ENCODE measurements around the gene ADARB1.
"Not testable (repeated sequence)": the region's sequence is repeated elsewhere in the genome, so short reads cannot be mapped to it uniquely, and the experiment has no call there.

ADARB1 gene

GRCh38 chr21:45139473-45139872 lies 65.1 kb downstream of the ADARB1 start:
- H2AFZ ChIP-seq (ENCODE audit: low read depth, low read length), result no peak overlapping the region
- H3K9me3 ChIP-seq (ENCODE audit: low read length), result no peaks in the 10 kb centered on the region
- H3K4me1 ChIP-seq (ENCODE audit: insufficient read depth, low read length), result no peaks in the 10 kb centered on the region
- no peaks in the 10 kb centered on the region for H3K27me3 ChIP-seq (ENCODE audit: insufficient read depth, low read length)
- H3K4me3 ChIP-seq (ENCODE audit: low read length), result no peak overlapping the region
- H3K36me3 ChIP-seq (ENCODE audit: insufficient read depth, low read length), result no peaks in the 10 kb centered on the region

DNA sequence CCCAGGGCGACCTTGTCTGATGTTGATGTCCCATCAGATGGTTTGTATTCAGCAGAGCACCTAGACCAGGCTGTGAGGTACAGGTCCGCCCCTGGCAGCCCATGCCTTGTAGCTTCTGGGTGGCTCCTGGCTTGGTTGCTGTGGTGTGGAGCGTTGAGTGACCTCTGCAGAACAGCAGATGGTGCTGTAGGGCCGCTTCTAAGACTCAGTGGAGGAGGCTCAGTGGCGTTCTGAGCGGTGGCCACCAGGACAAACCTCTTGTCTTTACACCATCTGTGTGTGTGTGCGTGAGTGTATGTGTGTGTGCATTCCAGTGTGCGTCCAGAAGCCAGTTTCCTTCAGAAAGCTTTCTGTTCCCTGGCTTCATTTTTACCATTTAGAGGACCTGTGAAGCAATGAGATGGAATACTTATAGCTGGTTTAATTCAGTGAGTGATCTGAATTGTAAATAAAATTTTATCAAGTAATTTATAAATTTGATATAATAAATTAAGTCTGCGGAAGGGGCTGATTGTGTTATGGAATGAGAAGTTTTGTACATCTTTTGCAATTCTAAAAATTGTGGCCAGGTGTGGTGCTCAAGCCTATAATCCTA lies 66.1 kb downstream of the ADARB1 start:
- no peak overlapping the region for H2AFZ ChIP-seq (ENCODE audit: low read depth, low read length)
- no peaks in the 10 kb centered on the region for H3K9me3 ChIP-seq (ENCODE audit: low read length)
- H3K36me3 ChIP-seq (ENCODE audit: insufficient read depth, low read length), result no peaks in the 10 kb centered on the region
- H3K4me3 ChIP-seq (ENCODE audit: low read length), result no peak overlapping the region
- no peaks in the 10 kb centered on the region for H3K27me3 ChIP-seq (ENCODE audit: insufficient read depth, low read length)
- H3K4me1 ChIP-seq (ENCODE audit: insufficient read depth, low read length), result no peaks in the 10 kb centered on the region

DNA sequence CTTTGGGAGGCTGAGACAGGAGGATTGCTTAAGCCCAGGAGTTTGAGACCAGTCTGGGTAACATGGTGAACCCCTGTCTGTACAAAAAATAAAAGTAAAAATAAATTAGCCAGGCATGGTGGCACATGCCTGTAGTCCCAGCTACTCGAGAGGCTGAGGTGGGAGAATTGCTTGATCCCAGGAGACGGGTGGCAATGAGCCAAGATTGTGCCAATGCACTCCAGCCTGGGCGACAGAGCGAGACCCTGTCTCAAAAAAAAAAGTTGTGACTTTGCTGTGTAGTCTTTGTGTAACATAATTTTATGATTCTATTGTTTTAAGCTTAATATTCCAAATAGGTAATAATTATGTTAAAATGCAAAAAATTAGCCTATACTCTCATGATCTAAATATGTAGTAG lies 66.6 kb downstream of the ADARB1 start:
- H2AFZ ChIP-seq (ENCODE audit: low read depth, low read length); H3K4me3 ChIP-seq (ENCODE audit: low read length); H3K4me1 ChIP-seq (ENCODE audit: insufficient read depth, low read length); H3K36me3 ChIP-seq (ENCODE audit: insufficient read depth, low read length); H3K27me3 ChIP-seq (ENCODE audit: insufficient read depth, low read length); H3K9me3 ChIP-seq (ENCODE audit: low read length): not testable (repeated sequence)

DNA sequence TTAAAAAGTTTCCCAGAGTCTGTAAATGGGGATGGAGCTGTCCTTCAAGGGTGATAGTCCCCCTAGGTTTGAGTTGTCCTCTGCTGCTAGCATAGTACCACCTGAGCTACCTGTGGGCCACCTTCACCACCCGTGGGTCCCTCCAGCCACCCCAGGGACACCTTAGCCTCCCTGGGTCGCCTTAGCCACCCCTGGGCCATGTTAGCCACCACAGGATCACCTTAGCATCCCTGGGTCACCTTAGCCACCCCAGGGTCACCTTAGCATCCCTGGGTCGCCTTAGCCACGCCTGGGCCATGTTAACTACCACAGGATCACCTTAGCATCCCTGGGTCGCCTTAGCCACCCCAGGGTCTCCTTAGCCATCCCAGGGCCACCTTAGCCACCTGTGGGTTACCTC lies 67.1 kb downstream of the ADARB1 start:
- Histone ChIP-seq H3K4me3 (ENCODE audit: low read length) (no peak overlapping the region), H3K9me3 (ENCODE audit: low read length) (no peaks in the 10 kb centered on the region), H3K27me3 (ENCODE audit: insufficient read depth, low read length) (no peaks in the 10 kb centered on the region), H3K36me3 (ENCODE audit: insufficient read depth, low read length) (no peaks in the 10 kb centered on the region), H2AFZ (ENCODE audit: low read depth, low read length) (no peak overlapping the region), H3K4me1 (ENCODE audit: insufficient read depth, low read length) (no peaks in the 10 kb centered on the region)

DNA sequence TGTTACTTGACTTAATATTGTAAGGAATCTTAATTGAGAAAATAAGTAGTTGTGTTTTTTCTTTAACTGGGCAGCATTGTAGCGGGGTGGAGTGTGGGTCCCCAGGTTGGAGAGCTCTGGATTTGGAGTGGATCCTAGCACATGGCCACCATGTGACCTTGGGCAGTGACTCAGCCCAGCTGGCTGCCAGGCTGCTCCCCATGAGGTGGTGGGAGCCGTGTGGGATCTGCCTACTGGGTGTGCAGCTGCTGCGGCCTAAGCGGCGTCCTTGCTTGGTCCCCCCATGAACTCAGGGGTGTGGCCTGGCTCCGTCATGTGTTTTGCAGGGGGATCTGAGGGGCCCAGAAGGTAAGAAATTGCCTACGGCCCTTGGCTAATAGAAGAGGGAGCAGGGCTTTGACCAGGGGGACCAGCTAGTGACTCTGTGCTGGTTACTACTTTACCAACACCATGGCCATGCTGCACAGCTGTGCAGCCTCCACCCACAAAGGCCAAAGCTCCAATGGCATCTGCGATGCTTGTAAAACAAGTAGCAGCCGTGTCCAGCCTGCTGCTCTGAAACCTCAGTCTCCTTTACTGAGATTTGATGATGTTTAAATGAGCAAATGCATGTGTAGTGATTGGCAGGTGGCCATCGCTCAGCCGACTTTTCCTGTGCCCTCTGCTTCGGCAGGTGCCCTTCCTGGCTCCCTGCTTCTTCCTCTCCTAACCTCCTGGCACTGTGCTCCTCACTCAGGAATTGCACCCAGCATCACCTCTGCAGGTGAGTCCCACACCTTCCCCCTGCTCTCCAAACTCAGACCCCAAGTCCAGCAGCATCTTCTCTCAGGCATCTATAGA lies 68.3 kb downstream of the ADARB1 start:
- Histone ChIP-seq H3K27me3 (ENCODE audit: insufficient read depth, low read length) (no peaks in the 10 kb centered on the region), H3K4me3 (ENCODE audit: low read length) (no peak overlapping the region), H3K36me3 (ENCODE audit: insufficient read depth, low read length) (no peaks in the 10 kb centered on the region), H3K9me3 (ENCODE audit: low read length) (no peaks in the 10 kb centered on the region), H2AFZ (ENCODE audit: low read depth, low read length) (no peak overlapping the region), H3K4me1 (ENCODE audit: insufficient read depth, low read length) (no peaks in the 10 kb centered on the region)

GRCh38 chr21:45143855-45144254 lies 69.5 kb downstream of the ADARB1 start:
- Histone ChIP-seq H3K4me1 (ENCODE audit: insufficient read depth, low read length) (no peaks in the 10 kb centered on the region), H3K27me3 (ENCODE audit: insufficient read depth, low read length) (no peaks in the 10 kb centered on the region), H2AFZ (ENCODE audit: low read depth, low read length) (no peak overlapping the region), H3K9me3 (ENCODE audit: low read length) (no peaks in the 10 kb centered on the region), H3K36me3 (ENCODE audit: insufficient read depth, low read length) (no peaks in the 10 kb centered on the region), H3K4me3 (ENCODE audit: low read length) (no peak overlapping the region)

GRCh38 chr21:45145146-45145545 lies 70.8 kb downstream of the ADARB1 start:
- no peaks in the 10 kb centered on the region for H3K36me3 ChIP-seq (ENCODE audit: insufficient read depth, low read length)
- H3K4me3 ChIP-seq (ENCODE audit: low read length), result no peak overlapping the region
- H3K27me3 ChIP-seq (ENCODE audit: insufficient read depth, low read length), result no peaks in the 10 kb centered on the region
- no peak overlapping the region for H2AFZ ChIP-seq (ENCODE audit: low read depth, low read length)
- H3K9me3 ChIP-seq (ENCODE audit: low read length), result no peaks in the 10 kb centered on the region
- H3K4me1 ChIP-seq (ENCODE audit: insufficient read depth, low read length), result no peaks in the 10 kb centered on the region

DNA sequence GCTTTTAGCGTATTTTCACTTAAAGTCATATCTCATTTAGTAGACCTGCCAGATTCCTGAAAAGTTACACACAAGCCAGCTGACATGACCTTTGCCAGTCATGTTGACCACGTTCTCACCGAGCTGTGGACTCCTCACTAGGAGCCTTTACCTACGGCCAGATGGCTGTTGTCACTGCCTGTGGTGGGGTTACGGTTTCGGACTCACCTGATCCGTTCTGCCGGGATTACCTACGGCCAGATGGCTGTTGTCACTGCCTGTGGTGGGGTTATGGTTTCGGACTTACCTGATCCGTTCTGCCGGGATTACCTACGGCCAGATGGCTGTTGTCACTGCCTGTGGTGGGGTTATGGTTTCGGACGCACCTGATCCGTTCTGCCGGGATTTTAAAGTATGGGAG lies 71.5 kb downstream of the ADARB1 start:
- H3K4me3 ChIP-seq (ENCODE audit: low read length); H3K27me3 ChIP-seq (ENCODE audit: insufficient read depth, low read length); H2AFZ ChIP-seq (ENCODE audit: low read depth, low read length); H3K4me1 ChIP-seq (ENCODE audit: insufficient read depth, low read length); H3K36me3 ChIP-seq (ENCODE audit: insufficient read depth, low read length); H3K9me3 ChIP-seq (ENCODE audit: low read length): not testable (repeated sequence)

GRCh38 chr21:45146306-45146705 lies 71.9 kb downstream of the ADARB1 start:
- peaks cover 6% of the 10 kb centered on the region for H3K4me1 ChIP-seq (ENCODE audit: insufficient read depth, low read length)
- H2AFZ ChIP-seq (ENCODE audit: low read depth, low read length), result no peak overlapping the region
- no peaks in the 10 kb centered on the region for H3K27me3 ChIP-seq (ENCODE audit: insufficient read depth, low read length)
- no peak overlapping the region for H3K4me3 ChIP-seq (ENCODE audit: low read length)
- H3K9me3 ChIP-seq (ENCODE audit: low read length), result no peaks in the 10 kb centered on the region
- H3K36me3 ChIP-seq (ENCODE audit: insufficient read depth, low read length), result no peaks in the 10 kb centered on the region

DNA sequence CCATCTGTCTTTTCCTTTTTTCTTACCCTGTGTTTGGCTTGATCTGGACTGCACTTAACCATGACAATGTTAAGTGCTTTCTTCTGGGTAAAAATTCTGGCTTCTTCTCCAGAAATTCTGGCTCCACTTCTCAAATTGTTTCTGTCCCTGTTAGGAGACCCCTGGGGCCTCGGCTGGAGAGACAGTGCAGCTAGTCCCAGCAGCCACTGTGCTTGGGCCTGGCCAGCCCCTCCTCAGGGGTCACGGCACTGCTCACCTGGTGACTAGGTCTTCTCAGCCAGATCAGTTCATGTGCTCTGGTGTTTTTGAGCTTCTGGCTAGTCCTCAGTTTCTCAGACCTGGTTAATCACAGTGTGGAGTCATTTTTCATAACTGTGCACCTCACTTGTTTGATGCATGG lies 72.4 kb downstream of the ADARB1 start:
- H2AFZ ChIP-seq (ENCODE audit: low read depth, low read length), result no peak overlapping the region
- no peak overlapping the region for H3K4me3 ChIP-seq (ENCODE audit: low read length)
- no peaks in the 10 kb centered on the region for H3K27me3 ChIP-seq (ENCODE audit: insufficient read depth, low read length)
- H3K36me3 ChIP-seq (ENCODE audit: insufficient read depth, low read length), result no peaks in the 10 kb centered on the region
- H3K4me1 ChIP-seq (ENCODE audit: insufficient read depth, low read length), result peaks cover 11% of the 10 kb centered on the region
- no peaks in the 10 kb centered on the region for H3K9me3 ChIP-seq (ENCODE audit: low read length)

DNA sequence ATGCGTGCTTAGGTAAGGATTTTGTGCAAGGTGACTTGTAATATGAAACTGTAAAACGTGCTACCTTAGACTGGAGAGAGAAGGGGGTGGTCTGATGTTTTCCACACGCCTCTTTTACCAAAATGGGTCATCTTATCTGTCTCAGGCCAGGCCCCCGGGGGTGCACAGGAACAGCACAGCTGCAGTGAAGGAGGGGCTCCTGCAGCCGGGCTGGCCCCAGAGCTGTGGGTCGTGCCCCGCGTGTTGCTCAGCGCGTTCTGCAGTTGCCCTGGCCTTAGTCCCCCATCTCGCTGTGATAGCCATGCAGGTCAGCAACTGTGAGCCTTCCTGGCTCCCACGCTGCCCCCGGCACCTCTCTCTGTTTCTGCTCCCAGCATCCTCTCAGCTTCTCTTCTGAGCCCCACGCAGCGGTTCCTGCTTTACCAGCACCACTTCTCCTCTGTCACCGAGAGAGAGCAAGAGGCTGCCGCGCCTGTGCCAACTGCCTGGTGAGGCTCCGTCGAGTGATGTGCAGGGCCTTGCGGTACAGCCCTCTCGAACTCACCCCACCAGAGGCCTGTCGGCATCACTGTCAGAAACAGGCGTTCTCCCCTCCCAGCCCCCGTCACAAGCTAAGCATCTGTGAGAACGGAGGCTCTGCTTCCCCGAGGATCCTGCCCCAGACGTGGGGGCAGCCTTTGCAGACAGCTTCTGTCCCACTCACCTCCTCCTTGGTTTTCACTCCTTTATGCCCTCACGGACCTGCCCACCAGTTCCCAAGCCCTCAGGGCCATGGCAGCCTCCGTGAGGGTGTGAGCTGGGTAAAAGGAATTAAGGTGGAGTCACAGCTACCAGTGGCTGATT lies 73.3 kb downstream of the ADARB1 start:
- Histone ChIP-seq H2AFZ (ENCODE audit: low read depth, low read length) (no peak overlapping the region), H3K9me3 (ENCODE audit: low read length) (no peaks in the 10 kb centered on the region)

DNA sequence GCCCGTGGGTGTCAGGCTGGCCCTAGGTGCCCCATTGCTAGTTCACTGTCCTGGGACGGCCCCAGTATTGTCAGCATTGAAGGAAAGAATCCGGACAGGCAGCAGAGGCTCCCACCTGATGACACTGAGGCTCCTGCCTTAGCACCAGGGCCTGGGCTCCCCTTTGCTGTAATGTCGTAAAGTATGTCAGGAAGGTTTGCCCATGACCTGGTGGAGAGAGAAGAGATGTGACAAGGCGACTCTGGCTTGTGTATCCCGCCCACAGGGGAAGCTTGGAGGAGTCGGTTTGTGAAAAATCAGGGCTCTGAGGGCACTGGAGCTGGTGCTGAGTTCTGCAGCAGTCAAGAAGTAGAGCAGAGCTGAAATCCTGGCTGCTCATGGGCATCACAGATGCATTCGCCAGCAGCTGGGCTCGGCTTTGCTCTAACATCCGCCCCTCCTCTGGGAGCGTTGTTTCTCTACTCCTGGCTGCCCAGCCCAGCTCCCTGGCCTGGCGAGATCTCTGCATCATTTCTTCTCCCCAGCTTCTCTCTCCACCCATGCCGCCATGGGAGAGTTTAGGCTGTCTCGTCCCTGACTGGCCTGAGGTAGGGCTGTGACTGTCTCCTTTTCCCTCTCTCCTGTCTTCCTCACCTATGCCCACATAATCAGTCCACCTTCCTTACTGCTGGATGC lies 74.1 kb downstream of the ADARB1 start:
- H3K27me3 ChIP-seq (ENCODE audit: insufficient read depth, low read length), result no peaks in the 10 kb centered on the region
- H3K4me3 ChIP-seq (ENCODE audit: low read length), result no peak overlapping the region
- H3K9me3 ChIP-seq (ENCODE audit: low read length), result no peaks in the 10 kb centered on the region
- H3K36me3 ChIP-seq (ENCODE audit: insufficient read depth, low read length), result no peaks in the 10 kb centered on the region
- H3K4me1 ChIP-seq (ENCODE audit: insufficient read depth, low read length), result peaks cover 23% of the 10 kb centered on the region
- H2AFZ ChIP-seq (ENCODE audit: low read depth, low read length), result no peak overlapping the region

More for the DNA sequence above, 73.3 kb downstream of the ADARB1 start:
- peaks cover 19% of the 10 kb centered on the region for H3K4me1 ChIP-seq (ENCODE audit: insufficient read depth, low read length)
- no peaks in the 10 kb centered on the region for H3K27me3 ChIP-seq (ENCODE audit: insufficient read depth, low read length)
- H3K36me3 ChIP-seq (ENCODE audit: insufficient read depth, low read length), result no peaks in the 10 kb centered on the region
- H3K4me3 ChIP-seq (ENCODE audit: low read length), result no peak overlapping the region

GRCh38 chr21:45149021-45149420 lies 74.6 kb downstream of the ADARB1 start:
- Histone ChIP-seq H3K36me3 (ENCODE audit: insufficient read depth, low read length) (no peaks in the 10 kb centered on the region), H3K4me3 (ENCODE audit: low read length) (no peak overlapping the region), H3K9me3 (ENCODE audit: low read length) (no peaks in the 10 kb centered on the region), H3K4me1 (ENCODE audit: insufficient read depth, low read length) (peaks cover 29% of the 10 kb centered on the region), H3K27me3 (ENCODE audit: insufficient read depth, low read length) (no peaks in the 10 kb centered on the region), H2AFZ (ENCODE audit: low read depth, low read length) (no peak overlapping the region)
